Measurements from ENCODE around the gene SLC26A6. TPM values are rescaled to one million over a fixed set of nuclear protein-coding genes. Genes with fewer than 3 reads are reported as not detected.

SLC26A6 gene
- polyA plus RNA-seq, 3 donors, result 8.7 to 14.1 (median 8.9) TPM

DNA sequence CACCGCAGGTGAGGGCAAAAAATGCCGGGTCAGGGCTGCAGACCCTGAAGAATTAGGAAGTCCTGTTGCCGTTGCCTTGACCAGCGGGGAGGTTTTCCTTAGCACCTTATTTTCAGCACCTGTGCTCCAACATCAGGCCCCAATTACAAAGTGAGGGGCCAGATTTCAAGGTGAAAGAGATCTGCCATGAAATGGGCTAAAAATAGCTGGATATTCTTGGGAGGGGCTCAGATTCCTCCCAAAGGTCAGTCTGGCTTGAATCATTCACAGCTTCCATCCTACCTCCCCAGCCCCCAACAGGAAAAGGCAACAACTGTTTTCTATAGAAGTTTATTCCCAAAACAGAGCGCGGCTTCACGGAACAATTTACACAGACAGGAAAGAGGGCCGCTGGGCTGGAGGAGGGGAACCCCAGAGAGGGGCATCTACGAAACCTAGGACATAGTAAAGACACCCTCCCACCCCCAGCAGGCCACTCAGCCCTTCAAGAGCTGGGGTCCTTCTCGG is 941 bp upstream of the SLC26A6 start:
- 34 to 41% (median 39%) methylated on average over 10 of the region's 10 CpGs for WGBS, 3 donors
- no peak overlapping the region for H3K27ac ChIP-seq (ENCODE audit: low read depth, low read length)

DNA sequence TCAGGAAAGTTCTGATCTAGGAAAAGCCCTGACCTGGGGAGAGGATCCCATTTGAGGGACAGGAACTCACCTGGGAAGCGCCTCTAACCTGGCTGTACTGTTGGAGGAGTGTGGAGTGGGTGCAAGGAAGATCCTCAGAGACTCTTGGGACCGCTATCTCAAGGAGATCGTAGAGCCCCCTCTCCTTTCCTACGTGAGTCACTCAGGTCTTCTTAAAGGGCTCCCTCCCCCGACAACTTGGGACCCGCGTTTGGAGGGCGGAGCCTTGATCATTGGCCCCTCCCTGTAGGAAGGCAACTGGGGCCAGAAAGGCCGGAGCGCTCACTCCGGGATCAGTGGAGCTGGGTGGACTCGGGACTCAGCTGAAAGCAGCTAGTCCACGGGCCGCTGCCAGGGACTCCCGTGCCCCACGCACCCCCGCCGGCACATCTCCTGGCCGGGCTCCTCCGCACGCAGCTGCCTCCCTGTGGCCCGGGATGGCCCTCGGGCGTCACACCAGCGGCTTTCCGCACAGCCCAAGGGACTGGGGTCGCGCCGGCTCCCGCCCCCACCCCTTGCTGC is 520 bp downstream of the SLC26A6 start:
- WGBS, 3 donors, result 2 to 4% (median 3%) methylated on average over 27 to 30 of the region's 30 CpGs
- no peak overlapping the region for H3K27ac ChIP-seq (ENCODE audit: low read depth, low read length)

DNA sequence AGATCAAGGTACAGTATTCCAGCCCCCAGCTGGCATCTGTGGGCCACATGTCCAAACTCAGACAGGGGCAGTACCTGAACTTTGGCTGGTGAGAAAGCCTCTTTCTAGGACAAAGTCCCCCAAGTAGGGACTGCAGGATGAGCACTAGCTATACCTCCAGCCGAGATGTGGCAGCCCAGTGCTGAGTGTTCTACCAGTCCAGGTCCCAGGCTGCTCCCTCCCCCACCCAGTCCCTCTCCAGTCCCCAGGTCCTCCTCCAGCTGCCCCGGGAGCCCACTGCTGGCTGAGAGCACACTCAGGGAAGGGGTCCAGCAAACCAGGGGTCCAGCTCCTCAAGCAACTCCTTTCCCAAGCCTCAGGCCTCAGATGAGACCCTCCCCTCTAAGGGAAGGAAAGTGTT is 1.5 kb downstream of the SLC26A6 start:
- H3K27ac ChIP-seq (ENCODE audit: low read depth, low read length), result no peak overlapping the region
- WGBS, 3 donors, result 80 to 97% (median 87%) methylated on average over 2 of the region's 2 CpGs

DNA sequence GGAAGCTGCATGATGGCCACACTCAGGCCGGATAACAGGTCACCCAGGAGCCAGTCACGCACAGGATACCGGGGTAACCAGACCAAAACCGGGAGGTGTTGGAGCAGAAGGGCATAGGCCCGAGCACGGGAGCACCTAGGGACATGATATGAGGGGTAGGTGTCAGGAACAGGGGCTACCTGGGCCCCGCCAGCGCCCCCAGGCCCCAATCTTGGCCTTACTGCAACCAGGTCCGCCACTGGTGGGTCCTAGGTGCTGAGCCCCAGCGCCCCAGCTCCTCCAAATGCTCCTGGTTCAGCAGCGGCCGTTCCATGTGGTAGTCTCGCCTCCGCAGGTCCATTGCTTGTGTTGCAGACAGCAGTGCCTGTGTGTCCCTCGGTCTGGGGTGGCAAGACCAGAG is 2.0 kb downstream of the SLC26A6 start:
- WGBS, 3 donors, result 95 to 98% (median 95%) methylated on average over 15 of the region's 15 CpGs
- H3K27ac ChIP-seq (ENCODE audit: low read depth, low read length), result no peak overlapping the region

DNA sequence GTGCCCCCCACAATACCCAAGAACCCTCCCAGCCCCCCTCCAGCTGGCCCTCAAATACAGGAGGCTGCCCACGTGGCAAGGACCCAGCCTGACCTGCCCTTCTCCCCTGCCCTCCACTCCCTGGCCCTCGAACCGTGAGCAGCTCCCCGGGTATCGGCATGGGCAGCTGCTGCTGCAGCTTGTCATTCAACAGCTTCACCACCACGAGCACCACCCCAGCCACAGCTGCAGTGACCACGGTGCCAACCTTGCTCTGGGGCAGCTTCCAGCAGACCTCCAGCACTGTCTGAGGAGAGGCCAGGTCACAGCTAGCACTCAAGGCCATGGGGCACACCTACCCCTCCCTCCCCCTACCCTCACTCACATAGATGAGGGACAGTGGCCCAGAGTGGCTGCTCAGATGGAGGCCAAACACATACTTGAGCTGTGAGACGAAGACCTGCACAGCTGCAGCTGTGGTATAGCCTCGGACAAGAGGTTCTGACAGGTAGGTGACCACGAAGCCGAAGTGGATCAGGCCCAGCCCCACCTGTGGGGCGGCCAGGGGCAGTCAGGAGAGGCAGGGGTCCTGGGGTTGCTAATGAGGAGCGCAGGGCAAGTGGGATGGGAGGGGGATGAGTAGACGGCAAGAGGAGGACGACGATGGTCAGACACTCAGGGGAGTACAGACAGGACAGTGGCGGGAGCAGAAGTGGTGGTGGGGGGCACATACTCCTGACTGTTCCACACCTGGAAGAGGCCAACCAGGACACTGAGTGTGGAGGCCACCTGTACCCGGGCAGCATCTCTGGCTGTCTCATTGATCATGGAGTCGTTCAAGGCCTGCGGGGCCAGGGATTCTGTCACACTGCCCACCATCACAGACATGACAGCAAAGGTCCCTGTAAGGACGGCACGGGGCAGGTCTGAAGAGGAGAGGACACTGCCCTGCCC is 3.5 kb downstream of the SLC26A6 start:
- WGBS, 3 donors, result 87 to 92% (median 91%) methylated on average over 22 of the region's 22 CpGs
- H3K27ac ChIP-seq (ENCODE audit: low read depth, low read length), result no peak overlapping the region

DNA sequence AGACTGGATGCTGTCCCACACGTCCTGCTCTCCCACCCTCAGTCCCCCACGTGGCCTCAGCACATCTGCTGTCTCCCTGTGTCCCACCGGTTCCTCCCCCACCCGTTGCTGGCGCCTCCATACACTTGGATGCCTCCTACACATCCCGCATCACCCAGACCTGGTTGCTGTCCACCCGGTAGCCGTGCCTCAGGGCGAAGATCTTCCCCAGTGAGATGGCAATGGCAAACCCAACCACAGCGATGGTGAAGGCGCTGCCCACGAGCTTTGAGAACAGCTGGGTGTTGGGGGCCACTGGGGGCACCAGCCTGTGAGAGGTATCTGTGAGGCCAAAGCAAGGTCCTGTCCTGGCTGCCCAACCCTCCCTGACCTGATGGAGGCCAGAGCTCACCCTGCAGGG is 4.4 kb downstream of the SLC26A6 start:
- 90 to 91% (median 91%) methylated on average over 12 of the region's 12 CpGs for WGBS, 3 donors
- no peak overlapping the region for H3K27ac ChIP-seq (ENCODE audit: low read depth, low read length)

DNA sequence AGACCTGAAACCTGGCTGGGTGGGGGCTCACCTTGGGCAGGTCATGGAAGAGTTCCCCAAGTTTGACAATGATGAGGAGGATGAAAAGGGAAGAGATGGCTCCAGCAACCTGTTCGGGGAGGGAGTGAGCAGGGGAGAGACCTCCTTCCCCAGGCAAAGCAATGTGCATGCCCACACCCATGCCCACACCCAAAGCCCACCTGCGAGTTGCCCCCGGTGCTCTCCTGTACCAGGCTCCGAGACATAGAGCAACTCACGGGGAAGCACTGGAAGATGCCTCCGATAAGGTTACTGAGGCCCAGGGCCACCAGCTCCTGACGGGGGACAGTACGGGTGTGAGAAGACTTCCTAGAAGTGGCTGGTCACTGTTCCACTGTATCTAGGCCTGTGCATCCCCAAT is 4.9 kb downstream of the SLC26A6 start:
- no peak overlapping the region for H3K27ac ChIP-seq (ENCODE audit: low read depth, low read length)
- 95 to 97% (median 95%) methylated on average over 8 of the region's 8 CpGs for WGBS, 3 donors

DNA sequence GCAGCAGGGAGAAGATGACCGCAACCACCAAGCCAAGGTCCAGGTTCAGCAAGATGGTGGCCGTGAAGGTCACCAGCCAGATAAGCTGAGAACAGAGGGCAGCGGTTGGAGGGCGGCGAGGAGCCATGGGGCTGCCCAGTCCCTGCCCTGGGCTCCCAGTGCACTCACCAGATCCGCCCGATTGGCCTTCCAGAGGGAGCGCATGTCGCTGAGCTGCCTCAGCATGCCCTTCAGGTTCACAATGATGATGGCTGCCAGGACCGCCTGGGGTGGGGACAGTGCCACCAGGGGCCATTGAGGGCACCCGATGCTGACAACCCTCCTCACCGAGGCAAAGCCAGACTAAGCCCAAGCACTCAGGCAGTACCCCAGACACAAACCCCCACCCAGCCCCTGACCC is 5.4 kb downstream of the SLC26A6 start:
- H3K27ac ChIP-seq (ENCODE audit: low read depth, low read length), result no peak overlapping the region
- 96 to 100% (median 97%) methylated on average over 7 to 12 of the region's 12 CpGs for WGBS, 3 donors

DNA sequence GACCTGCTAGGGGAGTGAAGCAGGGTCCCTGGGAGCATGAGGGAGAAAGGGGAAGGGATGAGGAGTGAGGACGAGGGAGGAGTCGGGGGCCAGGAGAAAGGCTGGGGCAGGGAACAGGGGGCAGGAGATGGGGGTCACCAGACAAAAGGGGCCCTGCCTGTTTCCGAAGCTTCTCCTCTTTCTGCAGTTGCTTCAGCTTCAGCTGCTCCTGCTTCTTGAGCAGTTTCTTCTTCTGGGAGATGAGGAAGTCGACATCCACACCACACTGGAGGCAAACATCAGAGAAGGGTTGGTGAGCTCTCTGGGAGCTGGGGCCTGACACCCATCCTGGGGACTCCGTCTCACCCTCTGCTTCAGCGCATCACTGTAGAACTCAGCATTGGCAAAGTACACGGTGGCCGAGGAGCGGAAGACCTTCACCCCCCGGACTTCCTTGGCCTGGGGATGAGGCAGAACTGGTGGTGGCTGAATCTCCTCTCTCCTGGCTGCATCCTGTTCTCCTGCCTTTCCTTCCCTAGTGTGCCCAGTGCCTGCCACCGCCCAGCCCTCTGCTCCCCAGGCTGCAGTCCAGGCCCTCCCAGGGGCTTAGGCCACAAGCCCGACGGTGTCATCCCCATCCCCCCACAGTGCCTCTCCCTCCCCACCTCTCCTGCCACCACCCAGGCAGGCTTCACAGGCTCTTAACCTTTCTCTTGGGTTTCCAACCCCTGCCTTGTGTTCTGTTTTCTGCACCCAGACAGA is 6.8 kb downstream of the SLC26A6 start:
- WGBS, 3 donors, result 82 to 87% (median 86%) methylated on average over 12 to 13 of the region's 13 CpGs

DNA sequence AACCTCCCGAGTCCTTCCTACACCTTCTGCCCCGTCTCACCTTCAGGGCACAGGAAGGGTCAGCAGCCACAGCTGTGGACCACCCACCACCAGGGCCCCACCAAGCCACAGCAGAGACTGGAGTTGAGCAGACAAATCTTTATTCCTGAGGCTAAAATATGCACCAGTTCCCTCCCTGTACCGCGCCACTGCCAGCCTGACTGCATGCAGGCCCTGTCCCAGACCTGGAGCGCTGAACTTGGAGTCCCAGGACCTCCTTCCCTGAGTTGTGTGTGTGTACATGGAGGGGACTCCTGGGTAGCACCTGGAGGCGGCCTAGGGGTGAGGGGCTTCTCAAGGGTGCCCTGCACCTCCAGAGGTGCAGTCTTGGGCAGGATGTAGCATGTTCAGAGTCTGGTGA is 9.7 kb downstream of the SLC26A6 start:
- WGBS, 3 donors, result 89 to 97% (median 95%) methylated on average over 6 of the region's 6 CpGs
- no peak overlapping the region for H3K27ac ChIP-seq (ENCODE audit: low read depth, low read length)

More for the DNA sequence above, 6.8 kb downstream of the SLC26A6 start:
- no peak overlapping the region for H3K27ac ChIP-seq (ENCODE audit: low read depth, low read length)

DNA sequence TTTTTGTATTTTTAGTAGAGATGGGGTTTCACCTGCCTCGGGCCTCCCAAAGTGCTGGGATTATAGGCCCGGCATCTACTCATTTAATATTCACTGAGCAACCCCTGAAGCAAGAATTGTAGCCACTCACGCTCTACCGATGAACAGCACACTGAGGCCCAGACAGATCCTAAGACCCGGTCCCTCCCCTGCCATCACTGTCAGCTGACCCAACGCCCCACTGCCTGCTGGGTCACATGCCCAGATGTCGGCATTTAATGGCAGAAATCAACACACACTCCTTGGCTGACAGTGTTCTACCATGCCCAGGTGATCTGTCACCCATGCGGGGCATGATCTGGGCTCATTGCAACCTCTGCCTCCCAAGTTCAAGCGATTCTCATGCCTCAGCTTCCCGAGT is 10.5 kb downstream of the SLC26A6 start:
- WGBS, 3 donors, result 90 to 95% (median 93%) methylated on average over 10 of the region's 10 CpGs
- H3K27ac ChIP-seq (ENCODE audit: low read depth, low read length), result no peak overlapping the region

DNA sequence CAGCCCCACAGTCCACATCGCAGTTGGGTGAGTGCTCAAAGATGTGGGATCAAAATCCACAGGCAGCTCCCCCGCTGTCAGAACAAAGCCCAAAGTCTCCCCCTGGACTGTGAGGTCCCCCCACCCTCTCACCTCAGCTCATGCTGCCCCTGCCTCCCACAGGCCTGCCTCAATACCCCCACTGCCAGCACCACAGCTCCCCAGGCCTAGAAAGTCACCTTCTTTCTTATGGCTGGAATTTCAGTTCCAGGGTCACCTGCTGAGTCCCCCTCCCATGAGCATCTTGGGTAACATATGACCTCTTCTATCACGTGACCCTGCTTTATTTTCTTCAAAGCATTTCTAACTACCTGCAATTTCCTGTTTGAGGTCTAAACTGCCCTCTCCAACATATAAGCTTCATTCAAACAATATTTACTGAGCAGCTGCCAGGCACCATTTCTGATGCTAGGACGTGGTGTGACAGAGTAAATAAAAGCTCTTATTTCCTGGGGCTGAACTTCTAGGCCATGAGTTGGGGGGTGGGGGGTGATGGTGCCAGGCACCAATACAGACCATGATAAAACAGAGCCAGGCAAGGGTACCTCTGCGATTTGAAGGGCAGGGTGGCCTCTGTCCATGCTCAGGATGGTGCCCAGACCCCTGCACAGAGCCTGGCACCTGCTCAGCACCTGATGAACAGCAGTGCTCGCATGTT is 11.3 kb downstream of the SLC26A6 start:
- WGBS, 3 donors, result 71 to 83% (median 76%) methylated on average over 6 of the region's 6 CpGs
- H3K27ac ChIP-seq (ENCODE audit: low read depth, low read length), result no peak overlapping the region

DNA sequence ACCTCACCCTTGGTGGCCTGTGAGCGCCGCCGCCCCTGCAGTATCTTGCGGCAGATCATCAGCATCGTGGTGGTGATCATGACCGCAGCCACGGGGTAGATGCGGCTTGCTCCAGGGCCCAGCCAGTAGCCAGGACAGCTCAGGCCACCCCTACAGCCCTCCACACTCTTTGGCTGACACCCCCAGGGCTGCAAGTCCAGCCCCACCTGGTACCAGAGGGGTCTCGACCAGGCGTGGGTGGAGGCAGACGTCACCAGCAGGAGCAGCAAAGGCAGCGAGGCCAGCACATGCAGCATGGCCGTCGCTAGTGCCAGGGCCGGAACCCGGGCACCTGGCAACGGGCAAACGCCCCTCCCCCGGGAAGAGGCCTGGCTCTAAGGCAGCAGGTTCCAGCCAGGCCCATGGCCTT is 13.8 kb downstream of the SLC26A6 start, which contains the start of gene TMEM89:
TSS of gene TMEM89 (minus strand) at position 309 of the 409 bp plus-strand sequence. CDS start at position 296, 13 bp downstream.
- 95 to 96% (median 95%) methylated on average over 19 of the region's 19 CpGs for WGBS, 3 donors
- H3K27ac ChIP-seq (ENCODE audit: low read depth, low read length), result no peak within 1 kb of the TSS

DNA sequence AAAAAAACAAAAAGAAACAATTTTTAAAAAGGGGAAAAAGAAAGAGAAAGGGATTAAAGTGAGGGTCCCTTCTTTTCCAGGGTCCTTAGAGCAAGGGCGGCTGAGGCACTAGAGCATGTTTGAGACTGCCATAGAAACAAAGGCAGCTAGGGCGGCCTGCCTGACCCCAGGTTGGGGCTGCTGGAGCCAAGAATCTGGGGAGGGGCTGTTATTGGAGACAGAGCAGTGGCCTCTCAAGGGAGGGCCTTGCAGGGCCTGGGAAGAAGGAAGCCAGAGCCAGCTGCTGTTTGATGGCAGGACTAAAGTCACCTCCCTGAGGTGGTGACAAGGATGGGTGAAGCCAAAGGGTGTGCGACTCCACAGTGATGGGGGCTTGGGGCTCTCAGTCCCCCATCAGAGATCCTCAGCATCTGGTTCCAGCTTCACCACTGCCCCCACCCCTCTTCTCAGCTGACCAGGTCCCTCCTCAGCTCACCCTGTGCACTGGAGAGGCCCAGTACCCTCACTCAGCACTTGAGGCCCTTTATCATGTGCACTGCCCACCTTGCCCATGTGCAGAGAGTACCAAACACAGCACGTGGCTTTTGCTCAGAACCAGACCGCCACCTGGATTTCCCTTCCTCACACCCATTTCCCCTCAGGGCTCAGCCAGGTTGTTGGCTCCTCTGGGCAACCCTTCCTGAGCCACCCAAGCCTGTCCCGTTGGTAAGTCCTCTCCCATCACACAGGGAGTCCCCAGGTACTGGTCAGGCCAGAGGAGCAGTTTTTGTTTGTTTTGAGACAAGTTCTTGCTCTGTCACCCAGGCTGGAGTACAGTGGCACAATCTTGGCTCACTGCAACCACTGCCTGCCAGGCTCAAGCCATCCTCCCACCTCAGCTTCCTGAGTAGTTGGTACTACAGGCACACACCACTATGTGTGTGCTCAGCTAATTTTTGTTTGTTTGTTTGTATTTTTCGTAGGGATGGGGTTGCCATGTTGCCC is 15.4 kb downstream of the SLC26A6 start:
- no peak overlapping the region for H3K27ac ChIP-seq (ENCODE audit: low read depth, low read length)
- WGBS, 3 donors, result 82 to 85% (median 83%) methylated on average over 7 of the region's 7 CpGs

DNA sequence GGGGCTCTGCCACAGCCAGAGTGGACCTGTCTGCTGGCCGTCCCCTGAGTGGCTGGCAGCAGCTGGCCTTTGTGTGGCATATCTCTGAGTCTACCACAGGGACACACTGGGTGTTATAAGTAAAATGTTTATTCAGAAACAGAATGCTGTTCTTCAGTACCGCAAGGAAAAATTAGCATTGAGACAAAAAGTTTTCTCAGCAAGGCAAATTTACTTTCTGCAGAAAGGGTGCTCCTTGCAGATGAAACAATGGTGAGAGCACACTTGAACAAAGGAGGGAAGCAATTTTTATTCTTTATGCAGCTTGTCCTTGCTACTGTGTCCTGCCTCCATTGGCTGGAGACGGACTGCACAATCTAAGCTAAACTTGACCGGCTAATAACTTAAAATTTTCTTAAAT is 17.7 kb downstream of the SLC26A6 start:
- H3K27ac ChIP-seq (ENCODE audit: low read depth, low read length), result no peak overlapping the region
- WGBS, 3 donors, result 96 to 98% (median 97%) methylated on average over 4 of the region's 4 CpGs

DNA sequence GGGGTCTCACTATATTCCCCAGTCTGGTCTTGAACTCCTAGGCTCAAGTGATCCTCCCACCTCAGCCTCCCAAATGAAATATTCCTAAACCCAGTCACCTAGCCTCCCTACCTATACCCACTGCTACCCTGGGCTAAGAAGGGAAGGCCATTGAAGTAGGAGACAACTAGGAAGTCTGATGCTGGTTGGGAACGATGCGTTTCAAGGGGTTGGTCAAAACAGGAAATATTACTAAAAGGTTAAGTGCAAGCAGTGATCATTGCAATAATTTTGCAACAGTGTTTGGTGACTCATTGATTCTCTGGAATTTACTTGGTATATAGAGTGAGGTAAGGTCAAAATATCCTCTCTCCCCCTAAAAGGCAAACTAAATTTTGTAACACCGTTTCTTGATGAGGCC is 21.2 kb downstream of the SLC26A6 start:
- no peak overlapping the region for H3K27ac ChIP-seq (ENCODE audit: low read depth, low read length)
- WGBS, 3 donors, result 33 to 73% (median 41%) methylated on average over 3 of the region's 3 CpGs

DNA sequence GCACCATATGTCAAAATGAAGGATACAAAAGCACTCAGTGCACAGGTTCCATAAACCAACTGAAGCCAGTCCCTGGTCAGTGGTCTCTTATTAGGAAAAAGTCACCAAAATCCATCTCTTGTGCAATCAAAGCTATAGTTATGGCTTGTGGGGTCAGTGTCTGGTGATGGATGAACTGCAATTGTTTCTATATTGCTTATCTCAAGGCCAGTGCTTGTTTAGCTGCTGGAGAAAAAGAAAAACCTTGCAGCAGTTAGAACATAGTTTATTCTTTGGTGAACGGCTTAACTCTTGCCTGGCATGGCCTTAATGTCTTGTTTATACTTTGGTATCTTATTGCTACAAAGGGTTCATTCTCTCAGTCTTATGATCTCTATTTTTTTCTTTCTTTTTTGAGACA is 23.0 kb downstream of the SLC26A6 start:
- no peak overlapping the region for H3K27ac ChIP-seq (ENCODE audit: low read depth, low read length)
- 20 to 63% (median 57%) methylated on average over 1 of the region's 1 CpG for WGBS, 3 donors

Measured in adipose tissue (tissue), 3 donors.